HG03039 (cell line): ENCODE measurements around the gene PROX2.

ENCODE experiments used
- ATAC-seq: cut with Tn5 transposase; IDR thresholded peaks from one replicate; pipeline ENCODE4 v1.9.1; 2021; ENCODE audit warnings: mild to moderate bottlenecking, moderate library complexity; ENCODE audit not compliant: unreplicated experiment

PROX2 gene

GRCh38 chr14:74846968-74847665 is 28.8 kb downstream of the PROX2 start:
- ATAC-seq, result no peak

GRCh38 chr14:74846168-74846567 is 29.8 kb downstream of the PROX2 start:
- ATAC-seq, result no peak

- no peak for ATAC-seq
Observed at GRCh38 chr14:74843653-74844052, 32.3 kb downstream of the PROX2 start.

DNA sequence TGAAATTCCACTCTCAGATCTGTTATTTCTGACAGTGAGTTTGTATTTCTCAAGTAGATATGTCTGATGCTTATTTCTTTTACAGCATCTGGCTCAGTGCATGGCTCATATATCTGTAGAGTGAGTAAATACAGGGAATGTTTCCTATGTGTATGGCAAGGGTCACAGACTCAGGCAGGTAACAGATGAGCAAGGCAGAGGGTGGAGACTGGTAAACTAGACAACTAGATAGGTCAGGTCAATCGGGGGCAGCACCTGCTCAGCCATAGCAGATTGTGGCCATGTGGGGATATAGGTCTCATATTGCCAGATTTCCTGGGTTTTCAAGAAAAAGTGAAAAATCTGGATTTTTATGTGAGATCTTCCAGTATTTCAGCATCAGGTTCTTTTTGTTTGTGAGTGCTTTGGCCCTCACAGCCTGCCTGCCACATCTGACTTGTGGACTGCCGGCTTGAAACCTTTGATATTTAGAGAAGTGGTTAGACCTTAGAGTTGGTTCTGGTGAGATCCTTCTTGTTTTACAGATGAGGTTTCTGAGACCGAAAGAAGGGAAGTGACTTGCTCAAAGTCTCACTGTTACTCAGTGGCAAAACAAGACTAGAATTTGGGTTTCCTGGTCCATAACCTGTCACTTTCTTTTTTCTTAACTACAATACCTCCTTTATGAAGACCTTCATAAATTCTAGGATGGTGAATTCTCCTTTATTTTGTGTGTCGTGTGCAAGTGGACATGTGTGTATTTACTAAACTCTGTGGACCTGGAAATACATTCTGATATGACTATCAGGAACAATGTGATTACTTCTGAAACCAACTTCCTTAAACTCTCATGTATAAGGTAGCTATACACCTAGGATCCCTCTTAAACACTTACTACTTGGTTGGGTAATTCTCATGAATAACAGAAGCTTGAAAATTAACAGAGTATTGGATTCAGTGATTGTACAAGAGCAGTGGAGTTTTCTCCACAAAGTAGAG is 34.4 kb downstream of the PROX2 start:
- ATAC-seq, result peak; percentile 57

DNA sequence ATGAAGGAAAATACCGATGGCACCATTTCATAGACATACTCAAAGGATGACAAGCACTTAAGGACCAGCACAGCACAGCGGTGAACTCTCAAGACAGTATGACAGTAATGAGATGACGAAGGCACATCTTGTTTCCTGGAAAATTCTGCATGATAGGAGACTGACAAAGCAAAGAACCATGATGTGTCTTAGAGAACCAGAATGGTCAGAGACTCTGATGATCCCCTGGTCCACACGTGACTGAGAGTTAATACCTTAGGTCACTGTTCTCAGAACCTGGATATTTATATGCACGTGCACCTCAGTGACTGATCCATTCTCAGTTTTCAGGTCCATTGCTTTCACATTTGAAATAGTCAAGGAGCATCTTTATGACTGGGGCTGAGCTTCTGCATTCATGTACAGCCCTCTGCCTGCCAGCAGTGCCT is 35.3 kb downstream of the PROX2 start:
- peak; percentile 41 for ATAC-seq

DNA sequence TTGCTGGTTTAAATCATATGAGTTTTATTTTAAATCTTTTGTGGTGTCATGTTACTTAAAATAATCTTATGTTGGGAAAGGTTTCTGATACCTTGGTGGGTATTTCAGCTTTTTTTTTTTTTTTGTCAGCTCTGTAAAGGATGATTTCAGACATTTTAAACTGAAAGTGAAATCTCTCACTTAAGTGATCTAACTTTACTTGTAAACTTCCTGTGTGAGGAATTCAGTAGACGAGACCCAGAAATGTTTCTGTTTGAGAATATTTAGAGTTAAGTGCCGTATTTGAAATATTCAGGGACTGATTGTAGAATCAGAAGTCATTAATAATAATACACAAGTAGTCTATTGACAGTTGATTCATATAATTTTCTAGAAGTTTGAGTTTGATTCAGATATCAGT is 37.8 kb downstream of the PROX2 start:
- no peak for ATAC-seq

DNA sequence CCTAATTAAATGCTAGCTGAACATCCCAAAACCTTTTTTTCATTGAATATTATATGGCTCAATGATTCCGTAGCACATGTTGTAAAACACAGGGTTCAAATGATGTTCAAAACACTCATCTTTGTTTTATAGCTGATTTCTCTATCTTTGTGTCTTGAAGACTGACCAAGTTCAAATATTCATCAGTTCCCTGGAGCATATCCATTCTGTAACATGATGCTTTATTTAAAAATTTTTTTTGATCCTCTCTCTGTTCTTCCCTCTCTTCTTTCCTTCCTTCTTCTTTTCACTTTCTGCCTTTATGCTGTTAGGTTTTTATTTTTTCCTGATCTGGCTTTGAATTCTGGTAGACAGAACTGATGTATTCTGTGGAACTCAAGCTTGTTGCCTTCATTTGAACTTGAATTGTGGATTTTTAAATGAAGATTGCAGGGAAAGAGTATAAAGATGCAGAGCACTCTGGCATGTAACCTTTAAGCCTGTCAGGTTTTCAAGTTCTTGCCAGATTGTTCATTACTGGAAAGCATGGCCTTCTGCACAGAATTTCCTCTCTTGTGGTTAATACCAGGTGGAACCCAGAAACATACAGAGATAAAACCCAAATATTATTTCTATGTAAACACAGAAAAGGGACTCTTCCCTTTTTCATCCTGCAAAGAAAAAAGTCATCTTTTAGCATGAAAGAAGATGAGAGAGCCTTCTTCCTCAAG is 39.5 kb downstream of the PROX2 start:
- ATAC-seq, result no peak

GRCh38 chr14:74835645-74836250 is 40.2 kb downstream of the PROX2 start:
- ATAC-seq, result no peak

DNA sequence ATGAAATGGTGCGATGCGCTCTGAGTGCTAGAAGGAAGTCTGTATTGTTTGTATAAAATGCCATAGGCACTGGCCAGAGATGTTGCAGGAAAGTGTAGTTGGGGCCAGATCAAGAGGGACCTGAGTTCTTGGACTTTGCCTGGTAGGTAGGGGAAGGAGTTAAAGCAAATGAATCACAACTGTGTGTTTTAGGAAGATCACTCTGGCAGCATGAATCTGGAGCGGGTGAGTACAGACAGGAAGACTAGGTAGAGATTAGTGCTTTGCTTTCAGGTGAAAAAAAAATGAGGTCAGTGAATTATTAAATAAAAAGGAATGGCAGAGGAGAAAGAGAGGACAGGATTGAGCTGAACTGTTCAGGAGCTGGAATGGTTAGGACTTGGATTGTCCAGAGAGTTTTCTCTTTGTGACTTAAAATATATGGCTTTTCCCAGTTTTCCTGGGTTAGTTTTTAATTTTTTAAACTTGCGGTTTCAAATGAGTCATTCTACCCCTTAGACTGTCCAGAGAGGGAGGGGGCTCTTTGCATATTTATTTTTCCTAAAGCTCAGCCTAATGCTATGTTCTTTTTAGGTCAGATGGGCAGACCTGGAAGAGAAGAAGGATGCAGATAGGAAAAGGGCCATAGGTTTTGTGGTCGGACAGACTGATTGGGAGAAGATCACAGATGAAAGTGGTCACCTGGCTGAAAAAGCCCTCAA is 41.1 kb downstream of the PROX2 start:
- ATAC-seq, result no peak

DNA sequence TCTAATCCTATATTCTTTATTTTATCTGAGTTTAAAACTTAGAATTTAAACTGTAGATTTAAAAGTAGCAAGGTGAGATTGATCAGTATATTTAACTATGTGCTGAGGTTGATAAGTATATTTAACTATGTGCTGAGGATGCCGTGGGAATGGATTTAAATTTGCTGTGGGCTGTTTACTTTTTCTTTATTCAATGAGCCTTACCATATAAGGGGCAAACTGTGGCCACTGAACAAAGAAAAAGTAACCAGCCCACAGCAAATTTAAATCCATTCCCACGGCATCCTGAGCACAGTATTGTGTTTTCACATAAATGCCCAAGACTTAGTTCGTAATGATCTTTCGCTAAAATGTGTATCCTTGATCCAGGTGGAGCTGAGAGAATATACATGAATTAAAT is 43.1 kb downstream of the PROX2 start:
- ATAC-seq, result no peak

DNA sequence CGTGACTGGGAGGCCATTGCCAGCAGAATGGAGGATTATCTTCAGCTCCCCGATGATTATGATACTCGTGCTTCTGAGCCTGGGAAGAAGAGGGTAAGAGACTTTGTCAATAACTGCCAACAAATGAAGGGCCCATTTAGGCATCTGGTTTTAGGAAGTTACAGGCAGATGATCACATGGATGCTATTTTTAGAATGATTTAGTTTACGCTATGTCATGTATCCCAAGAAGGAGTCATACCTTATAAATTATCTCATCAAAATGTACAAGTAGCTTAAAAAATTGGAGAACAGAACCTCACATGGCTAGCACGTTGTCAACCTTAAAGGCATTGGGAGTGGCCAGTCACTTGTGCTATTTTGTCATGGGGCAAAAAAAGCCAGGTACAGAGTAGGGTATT is 46.7 kb downstream of the PROX2 start:
- no peak for ATAC-seq

DNA sequence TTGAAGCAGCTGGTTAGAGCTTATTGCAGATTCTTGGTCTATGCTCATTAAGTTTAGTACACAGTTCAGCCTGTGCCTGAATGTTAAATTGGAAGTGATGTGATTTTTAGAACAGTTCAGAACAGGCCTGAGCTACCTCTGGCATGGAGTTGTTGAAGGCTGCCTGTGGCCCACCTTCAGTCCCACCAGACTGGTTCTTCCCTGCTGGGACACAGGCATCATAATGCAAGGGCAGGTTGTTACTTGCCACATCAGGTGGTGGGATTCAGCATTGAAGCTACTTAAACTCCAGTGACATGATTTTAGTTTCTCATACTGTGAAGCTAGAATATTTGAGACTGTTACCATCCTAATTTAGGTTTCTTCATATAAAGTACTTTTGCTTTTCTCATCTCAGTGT is 49.4 kb downstream of the PROX2 start:
- no peak for ATAC-seq
